K562 (cell line): ENCODE data around the gene ECT2. TPM values are rescaled to one million over a fixed set of nuclear protein-coding genes. Genes with fewer than 3 reads are reported as not detected.

Source experiments
- ATAC-seq: fragments of 200-7000 bp; cut with Tn5 transposase; 3 replicates; pipeline ENCODE4 v1.9.1; 2020; ENCODE audit warnings: moderate library complexity
- BruUV-seq: library from RNA; stranded (reverse); fragments of 400-500 nt; replicated peaks from 2 replicates; lab custom pipeline; 2021; lab: Mats Ljungman, UMichigan
- CTCF ChIA-PET: fragments of 300-600 bp; formaldehyde crosslinking; extraction: SDS; loops from one replicate; lab custom pipeline; 2021; ENCODE audit warnings: low intra/inter-chr PET ratio; lab: Yijun Ruan, JAX
- POLR2A ChIA-PET: fragments of 300-600, 350-650 bp; sonication (Branson Sonifier 250); formaldehyde crosslinking; extraction: SDS; loops from one replicate; lab custom pipeline; 2021; ENCODE audit warnings: antibody characterized with exemption, inconsistent platforms; lab: Yijun Ruan, JAX
- DNase-seq, 4 experiments: peaks; one replicate each; pipeline versions ENCODE4 v3.0.0 to v3.0.0-alpha.2; 2011 to 2018; ENCODE audit warnings: low spot score in 3 of 4, mixed read lengths in 3 of 4; ENCODE audit errors: extremely low read depth in 1 of 4
- FAIRE-seq: peaks from 2 replicates; lab custom pipeline; 2011; peaks lifted over from hg19 to GRCh38; lab: Jason Lieb, UNC
- H2AFZ ChIP-seq: 2 replicates; pipeline ENCODE4 v1.6.0; 2011; ENCODE audit warnings: low read depth, low read length, control low read depth, inconsistent platforms
- H3K27ac ChIP-seq: fragments of 200-600 bp; 3 replicates; pipeline ENCODE4 v1.8.0; 2011; ENCODE audit warnings: low read depth, mild to moderate bottlenecking, control low read depth, inconsistent platforms, low read length, moderate library complexity, mixed read lengths; ENCODE audit errors: extremely low read depth
- H3K27me3 ChIP-seq, 2 experiments: fragments of 300-600 bp in 1 of 2; 2 replicates in 1 of 2; 3 replicates in 1 of 2; pipeline versions ENCODE4 v1.6.0 to v1.8.0; 2011; ENCODE audit warnings: inconsistent platforms in 2 of 2, low read length in 2 of 2, mild to moderate bottlenecking in 1 of 2, mixed read lengths in 1 of 2, moderate library complexity in 1 of 2; ENCODE audit not compliant: control insufficient read depth in 2 of 2, insufficient read depth in 2 of 2
- H3K36me3 ChIP-seq: fragments of 300-600 bp; 3 replicates; pipeline ENCODE4 v1.8.0; 2011; ENCODE audit warnings: mild to moderate bottlenecking, low read length, inconsistent platforms; ENCODE audit not compliant: control insufficient read depth, insufficient read depth
- H3K4me1 ChIP-seq, 2 experiments: fragments of 200-600 bp in 1 of 2; replicated peaks in 1 of 2; 2 replicates in 1 of 2; 3 replicates in 1 of 2; pipeline versions ENCODE4 v1.5.1 to v1.8.0; 2011; ENCODE audit warnings: inconsistent platforms in 2 of 2, low read length in 2 of 2, mild to moderate bottlenecking in 1 of 2, mixed read lengths in 1 of 2, moderate library complexity in 1 of 2; ENCODE audit not compliant: control insufficient read depth in 2 of 2, insufficient read depth in 2 of 2
- H3K4me2 ChIP-seq: 2 replicates; pipeline ENCODE4 v1.6.1; 2011; ENCODE audit warnings: low read length, control low read depth, inconsistent platforms, mixed read lengths; ENCODE audit not compliant: insufficient read depth
- H3K4me3 ChIP-seq: fragments of 200-600 bp; sonication (generic), shearing (Covaris generic); 2 replicates; pipeline ENCODE4 v1.5.1; 2016; ENCODE audit warnings: control low read depth, inconsistent platforms
- H3K79me2 ChIP-seq: fragments of 200-600 bp; 3 replicates; pipeline ENCODE4 v1.8.0; 2011; ENCODE audit warnings: low read length, inconsistent platforms; ENCODE audit not compliant: control insufficient read depth, insufficient read depth
- H3K9ac ChIP-seq, 2 experiments: 2 replicates each; pipeline versions ENCODE4 v1.6.0 to v1.6.1; 2011; ENCODE audit warnings: low read depth in 2 of 2, low read length in 2 of 2, control low read depth in 1 of 2, inconsistent platforms in 1 of 2, mild to moderate bottlenecking in 1 of 2, mixed read lengths in 1 of 2; ENCODE audit not compliant: insufficient read depth in 1 of 2
- H3K9me1 ChIP-seq: one replicate; pipeline ENCODE4 v1.6.0; 2011; ENCODE audit warnings: inconsistent platforms, mild to moderate bottlenecking, low read length, moderate library complexity; ENCODE audit not compliant: control insufficient read depth, insufficient read depth
- H3K9me3 ChIP-seq: replicated peaks from 2 replicates; pipeline ENCODE4 v1.5.1; 2011; ENCODE audit warnings: low read depth, low read length, inconsistent platforms; ENCODE audit not compliant: control insufficient read depth, insufficient read depth
- H4K20me1 ChIP-seq: replicated peaks from 2 replicates; pipeline ENCODE4 v1.6.1; 2011; ENCODE audit warnings: low read length, inconsistent platforms, mixed read lengths; ENCODE audit not compliant: control insufficient read depth, insufficient read depth
- BRF1 ChIP-seq: IDR thresholded peaks from 3 replicates; pipeline ENCODE4 v1.6.1; 2011; ENCODE audit warnings: borderline replicate concordance, mild to moderate bottlenecking; ENCODE audit not compliant: insufficient read length; ENCODE audit errors: extremely low read depth
- C11orf30 ChIP-seq: fragments of 450-650 bp; IDR thresholded peaks from 2 replicates; pipeline ENCODE4 v1.6.1; 2016; ENCODE audit warnings: low read depth, mild to moderate bottlenecking
- CEBPB ChIP-seq: fragments of 450-650 bp; IDR thresholded peaks from 2 replicates; pipeline ENCODE4 v1.6.1; 2016; ENCODE audit warnings: missing genetic modification characterization, missing compliant biosample characterization
- CEBPG ChIP-seq, 3 experiments: fragments of 200-800 bp in 1 of 3; sonication (Bioruptor generic) in 1 of 3; sonication (generic) in 1 of 3; formaldehyde crosslinking in 1 of 3; IDR thresholded peaks in 2 of 3; conservative IDR thresholded peaks in 1 of 3; 2 replicates each; pipeline versions ENCODE4 v1.6.1 to v1.8.0; 2016 to 2022; ENCODE audit warnings: missing compliant biosample characterization in 2 of 3, missing genetic modification characterization in 2 of 3, mild to moderate bottlenecking in 1 of 3, missing genetic modification reagents in 1 of 3
- FOXA3 ChIP-seq, 2 experiments: fragments of 450-650 bp in 1 of 2; sonication (generic) in 1 of 2; formaldehyde crosslinking; IDR thresholded peaks in 1 of 2; conservative IDR thresholded peaks in 1 of 2; 2 replicates each; pipeline versions ENCODE4 v1.4.0 to v1.8.0; 2020 to 2022; ENCODE audit warnings: mild to moderate bottlenecking in 2 of 2, missing genetic modification reagents in 1 of 2
- LCOR ChIP-seq: sonication (generic); formaldehyde crosslinking; IDR thresholded peaks from 2 replicates; pipeline ENCODE4 v1.8.0; 2022; ENCODE audit warnings: mild to moderate bottlenecking, missing genetic modification reagents
- MAFG ChIP-seq: fragments of 450-650 bp; conservative IDR thresholded peaks from 2 replicates; pipeline ENCODE4 v1.6.1; 2016; ENCODE audit warnings: missing genetic modification characterization, missing compliant biosample characterization
- NFE2 ChIP-seq: IDR thresholded peaks from 2 replicates; pipeline ENCODE4 v1.6.1; 2014; ENCODE audit warnings: antibody characterized with exemption, low read depth
- PHTF2 ChIP-seq: fragments of 250-450 bp; sonication (Bioruptor Pico); IDR thresholded peaks from 2 replicates; pipeline ENCODE4 v1.5.0; 2021; ENCODE audit warnings: mild to moderate bottlenecking
- SMAD3 ChIP-seq: fragments of 450-650 bp; formaldehyde crosslinking; conservative IDR thresholded peaks from 2 replicates; pipeline ENCODE4 v1.4.0; 2020; ENCODE audit warnings: mild to moderate bottlenecking
- SMARCB1 ChIP-seq: IDR thresholded peaks from 2 replicates; pipeline ENCODE4 v1.6.1; 2011; ENCODE audit warnings: improper control_type of control experiment, low read depth; ENCODE audit not compliant: insufficient read length
- SNRNP70 ChIP-seq: fragments of 200-400 bp; formaldehyde crosslinking; optimal IDR thresholded peaks from 2 replicates; pipeline ENCODE3; 2017; ENCODE audit warnings: low read depth, low read length
- SRSF9 ChIP-seq: fragments of 200-400 bp; formaldehyde crosslinking; IDR thresholded peaks from 2 replicates; pipeline ENCODE4 v1.6.1; 2017; ENCODE audit warnings: low read depth, low read length, borderline replicate concordance
- TBP ChIP-seq: optimal IDR thresholded peaks from 2 replicates; pipeline ENCODE3; 2011; ENCODE audit warnings: low read depth, low read length, improper control_type of control experiment
- TRIM24 ChIP-seq, 2 experiments: fragments of 450-650 bp; IDR thresholded peaks; 2 replicates each; pipeline ENCODE4 v1.6.1; 2016
- ZFP36 ChIP-seq: fragments of 150-350 bp; IDR thresholded peaks from 2 replicates; pipeline ENCODE4 v1.6.1; 2018; ENCODE audit warnings: low read length, low read depth; ENCODE audit not compliant: partially characterized antibody
- ZNF217 ChIP-seq: sonication (generic); formaldehyde crosslinking; IDR thresholded peaks from 2 replicates; pipeline ENCODE4 v1.8.0; 2022; ENCODE audit warnings: mild to moderate bottlenecking, missing genetic modification reagents
- WGBS: fragments of 100-300 bp; shearing (Covaris generic); methylation state at CpG from one replicate; pipeline ENCODE4 v1.1.6; 2016; ENCODE audit warnings: low coverage, mixed read lengths; ENCODE audit not compliant: insufficient coverage; ENCODE audit errors: missing lambda C conversion rate; 5-methylcytosine and 5-hydroxymethylcytosine counted together
- in situ Hi-C: fragments of 300-500 bp; cut with MboI; formaldehyde crosslinking; loops from 4 replicates; pipeline ENCODE4 v1.15.0; 2018; ENCODE audit warnings: inconsistent platforms, mixed read lengths
- intact Hi-C: fragments of 100-400 bp; cut with micrococcal nuclease; formaldehyde crosslinking; loops from 2 replicates; pipeline ENCODE4 v1.14.2; 2022
- polyA plus RNA-seq, 8 experiments: library from polyadenylated mRNA; depleted of rRNA in 4 of 8; stranded (reverse) in 5 of 8; unstranded in 3 of 8; fragments of >200 nt; fragmentation: Nextera tagmentation in 2 of 8; fragmentation: Illumina TruSeq in 1 of 8; extraction: Ambion mirVana in 2 of 8; extraction: Trizol in 1 of 8; gene quantifications; 2 replicates each; pipeline versions ENCODE4 v1.2.1 to v1.2.3, GENCODE V29; 2011 to 2014; ENCODE audit warnings: inconsistent platforms in 1 of 8, missing spikeins in 1 of 8
- total RNA-seq, 7 experiments: library from RNA; depleted of rRNA in 6 of 7; stranded (reverse); fragments of >200 nt in 6 of 7; fragmentation: Illumina TruSeq in 2 of 7; extraction: Trizol in 2 of 7; gene quantifications; 2 replicates each; pipeline versions ENCODE4 v1.2.1 to v1.2.3, GENCODE V29; 2011 to 2021; ENCODE audit warnings: low replicate concordance in 1 of 7

The ECT2 gene
- total and polyA plus RNA-seq, 9 of the 15 experiments (the other 6 are each of a cell fraction or from before 2014, with no cell fraction given), result 19.0 to 53.0 (median 36.5) TPM

- CTCF ChIA-PET, result no interaction called here
- POLR2A ChIA-PET, result no interaction called here
- Histone ChIP-seq H3K36me3 (no peaks in the 10 kb centered on the region), H2AFZ (peak overlapping the region; percentile 82), H3K27me3 (no peaks in the 10 kb centered on the region), H3K79me2 (no peaks in the 10 kb centered on the region), H3K9me3 (no peaks in the 10 kb centered on the region), H3K9ac (no peak overlapping the region), H3K4me3 (no peak overlapping the region), H4K20me1 (no peaks in the 10 kb centered on the region), H3K4me1 (peaks cover 4 to 37% of the 10 kb centered on the region in 2 experiments; a peak in 4 of 5 replicates), H3K9me1 (no peaks in the 10 kb centered on the region), H3K27ac (no peak overlapping the region), H3K4me2 (no peak overlapping the region)
- 9% methylated on average over 1 of the region's 1 CpG for WGBS
- in situ Hi-C loops, result no loop called here
- no peak for DNase-seq
- no peak for ATAC-seq
- peak; percentile 89 for TF ChIP-seq CEBPB (tag)
- TF ChIP-seq MAFG (tag), result 0 out of 2 replicates have a peak, but pooled peaks have one; percentile 11
- TF ChIP-seq SNRNP70, result no peak
- TF ChIP-seq SMARCB1, result no peak
- TF ChIP-seq PHTF2, result no peak
- TF ChIP-seq FOXA3 (CRISPR knock-in tag; conservative IDR thresholded peaks at IDR 0.05 in 1 of 2, IDR thresholded peaks at IDR 0.05 in 1 of 2), result 0 out of 4 replicates have a peak, but pooled peaks of 1 of the 2 experiments have one; percentile 38
- TF ChIP-seq TRIM24 (IDR thresholded peaks at IDR 0.05), result 0 out of 4 replicates have a peak, but pooled peaks of 1 of the 2 experiments have one; percentile 26
- peak; percentile 32; the same call in 1 of the 2 replicates for TF ChIP-seq NFE2
- no peak for TF ChIP-seq ZFP36
- TF ChIP-seq C11orf30, result no peak; the same call in 1 of the 2 replicates
- TF ChIP-seq SRSF9, result no peak
- TF ChIP-seq BRF1, result no peak
- no peak for TF ChIP-seq CEBPG (CRISPR knock-in tag; IDR thresholded peaks at IDR 0.05)
- peak in 1 of 2 experiments; percentile 52; a peak in 1 of 4 replicates for TF ChIP-seq CEBPG (tag; conservative IDR thresholded peaks at IDR 0.05 in 1 of 2, IDR thresholded peaks at IDR 0.05 in 1 of 2)
- TF ChIP-seq TBP, result no peak
- TF ChIP-seq SMAD3 (CRISPR knock-in tag), result no peak
- TF ChIP-seq LCOR, result no peak
- TF ChIP-seq ZNF217, result no peak
- FAIRE-seq, result no peak
- intact Hi-C loops, result no loop called here
- no TSS peak for BruUV-seq
Measured at GRCh38 chr3:172853005-172853404, 102.5 kb downstream of the ECT2 start.
